Measurements from ENCODE around the gene ZNF605. TPM values are rescaled to one million over a fixed set of nuclear protein-coding genes. Genes with fewer than 3 reads are reported as not detected.
A peak's percentile ranks its signal among the peaks of the same experiment; 100 is the strongest.

Gene ZNF605
- total and polyA plus RNA-seq, 10 of the 15 experiments (the other 5 are each of a cell fraction or from before 2014, with no cell fraction given): 0.95 to 4.8 (median 2.5) TPM

GRCh38 chr12:132925597-132926414, 30.3 kb downstream of the ZNF605 start:
- TF ChIP-seq CBX5 (IDR thresholded peaks at IDR 0.05; ENCODE audit: low read depth) (peak; percentile 55; the same call in 1 of the 2 replicates), E2F4 (IDR thresholded peaks at IDR 0.05; ENCODE audit: low read depth, low read length) (no peak), MLLT1 (IDR thresholded peaks at IDR 0.05) (no peak), ZNF274 (IDR thresholded peaks at IDR 0.05; ENCODE audit: insufficient read depth, insufficient read length) (peak; percentile 74), SPI1 (IDR thresholded peaks at IDR 0.05; ENCODE audit: borderline replicate concordance, insufficient read depth, low read depth, low read length) (no peak)
- Histone ChIP-seq H3K79me2 (ENCODE audit: control insufficient read depth, insufficient read depth, low read length) (no peaks in the 10 kb centered on the region), H3K27ac (ENCODE audit: control insufficient read depth, insufficient read depth) (no peak overlapping the region), H3K27me3 (replicated peaks in 1 of 2; ENCODE audit: control insufficient read depth in 2 of 2, insufficient read depth in 2 of 2, low read length in 1 of 2) (no peaks in the 10 kb centered on the region), H2AFZ (ENCODE audit: control insufficient read depth, low read depth, low read length) (no peak overlapping the region), H3K9me3 (replicated peaks; ENCODE audit: control insufficient read depth, insufficient read depth, low read length) (peaks cover 41% of the 10 kb centered on the region), H3K4me3 (no peak overlapping the region), H3K4me2 (ENCODE audit: control insufficient read depth, insufficient read depth) (no peak overlapping the region), H4K20me1 (ENCODE audit: control insufficient read depth, insufficient read depth) (no peaks in the 10 kb centered on the region), H3K36me3 (ENCODE audit: control insufficient read depth in 2 of 2, insufficient read depth in 2 of 2, low read length in 1 of 2) (no peaks in the 10 kb centered on the region), H3K4me1 (ENCODE audit: control insufficient read depth, insufficient read depth, low read length) (no peaks in the 10 kb centered on the region), H3K9ac (ENCODE audit: control insufficient read depth, insufficient read depth, low read length) (no peak overlapping the region)
- in situ Hi-C loops (cut with MboI): no loop called here
- ATAC-seq (no peak), DNase-seq (ENCODE audit: low read depth, low spot score) (no peak), FAIRE-seq (no peak)
- ChIA-PET SMC1A (ENCODE audit: uncharacterized antibody, unreplicated experiment) (no interaction called here), RAD21 (ENCODE audit: unreplicated experiment) (no interaction called here), CTCF (no interaction called here), POLR2A (no interaction called here)
- WGBS (ENCODE audit: insufficient coverage, insufficient replicate concordance, low lambda C conversion rate, missing lambda C conversion rate): 82% methylated on average over 8 of the region's 8 CpGs
- intact Hi-C loops (cut with micrococcal nuclease; ENCODE audit: unreplicated experiment): no loop called here
- no TSS peak for BruUV-seq (replicated peaks)

All from GM12878 (cell line).